PC-9 (cell line): ENCODE data around the gene ATP6V1A. TPM values are rescaled to one million over a fixed set of nuclear protein-coding genes. Genes with fewer than 3 reads are reported as not detected.
A peak's percentile ranks its signal among the peaks of the same experiment; 100 is the strongest.

Experiments used
- BruUV-seq: library from RNA; stranded (reverse); fragments of 400-500 nt; replicated peaks from 2 replicates; lab custom pipeline; 2021; lab: Mats Ljungman, UMichigan
- CTCF ChIA-PET: fragments of 300-600 bp; sonication (Branson Sonifier 250); formaldehyde crosslinking; loops from one replicate; lab custom pipeline; 2022; ENCODE audit warnings: antibody characterized with exemption; lab: Charles Lee
- POLR2A ChIA-PET: fragments of 300-600 bp; sonication (Branson Sonifier 250); formaldehyde crosslinking; loops from one replicate; lab custom pipeline; 2022; ENCODE audit warnings: antibody characterized with exemption; ENCODE audit not compliant: unreplicated experiment; lab: Charles Lee
- DNase-seq, 2 experiments: peaks; one replicate each; pipeline versions ENCODE4 v3.0.0 to v3.0.0-alpha.2; 2015 to 2022; ENCODE audit warnings: mixed read lengths in 1 of 2
- H2AFZ ChIP-seq: fragments of 200-600 bp; sonication (generic); 2 replicates; pipeline ENCODE4 v1.8.1; 2017; ENCODE audit warnings: antibody characterized with exemption
- H3F3A ChIP-seq: fragments of 200-600 bp; sonication (generic); 2 replicates; pipeline ENCODE4 v1.8.1; 2017; ENCODE audit warnings: antibody characterized with exemption, mild to moderate bottlenecking, low read depth; ENCODE audit not compliant: insufficient read depth
- H3K27ac ChIP-seq: fragments of 200-600 bp; sonication (generic); 2 replicates; pipeline ENCODE4 v1.6.1; 2016; ENCODE audit warnings: mixed run types
- H3K27me3 ChIP-seq: fragments of 200-600 bp; sonication (generic); 2 replicates; pipeline ENCODE4 v1.6.1; 2016; ENCODE audit warnings: low read depth, mixed run types; ENCODE audit not compliant: insufficient read depth
- H3K36me3 ChIP-seq: fragments of 200-600 bp; sonication (generic); 2 replicates; pipeline ENCODE4 v1.6.1; 2016; ENCODE audit warnings: low read depth, mixed run types
- H3K4me1 ChIP-seq: fragments of 200-600 bp; sonication (generic); replicated peaks from 2 replicates; pipeline ENCODE4 v1.6.1; 2016; ENCODE audit warnings: mixed run types; ENCODE audit not compliant: insufficient read depth
- H3K4me2 ChIP-seq: fragments of 200-600 bp; sonication (generic); 2 replicates; pipeline ENCODE4 v1.6.1; 2017; ENCODE audit warnings: mixed run types
- H3K4me3 ChIP-seq: fragments of 200-600 bp; sonication (generic); 2 replicates; pipeline ENCODE4 v1.6.1; 2016; ENCODE audit warnings: mixed run types
- H3K79me2 ChIP-seq: fragments of 200-600 bp; sonication (generic); 2 replicates; pipeline ENCODE4 v1.6.1; 2017; ENCODE audit warnings: low read depth, mixed run types
- H3K9me2 ChIP-seq: fragments of 200-600 bp; sonication (generic); 2 replicates; pipeline ENCODE4 v1.8.1; 2017; ENCODE audit warnings: mild to moderate bottlenecking; ENCODE audit not compliant: insufficient read depth
- H3K9me3 ChIP-seq: fragments of 200-600 bp; sonication (generic); 2 replicates; pipeline ENCODE4 v1.8.1; 2016; ENCODE audit warnings: low read depth; ENCODE audit not compliant: insufficient read depth
- H4K20me1 ChIP-seq: fragments of 200-600 bp; sonication (generic); 2 replicates; pipeline ENCODE4 v1.8.1; 2017; ENCODE audit not compliant: insufficient read depth
- EZH2 ChIP-seq: fragments of 200-600 bp; sonication (generic); IDR thresholded peaks from 2 replicates; pipeline ENCODE4 v1.8.0; 2017; ENCODE audit warnings: antibody characterized with exemption, low read depth
- intact Hi-C: fragments of 100-400 bp; cut with micrococcal nuclease; formaldehyde crosslinking; loops from one replicate; pipeline ENCODE4 v1.10.0; 2022; ENCODE audit not compliant: unreplicated experiment
- total RNA-seq: library from RNA; stranded (reverse); gene quantifications from 2 replicates; pipeline ENCODE4 v1.2.3, GENCODE V29; 2021
- TF ChIP-seq, protein P1 (sequence below): fragments of 200-600 bp; sonication (generic); conservative IDR thresholded peaks from 2 replicates; pipeline ENCODE4 v1.6.1; 2017; ENCODE audit warnings: mixed run types, antibody characterized with exemption, mild to moderate bottlenecking, moderate library complexity

Gene ATP6V1A
- total RNA-seq, 1 experiment from 2014 or later = 75.1 TPM

DNA sequence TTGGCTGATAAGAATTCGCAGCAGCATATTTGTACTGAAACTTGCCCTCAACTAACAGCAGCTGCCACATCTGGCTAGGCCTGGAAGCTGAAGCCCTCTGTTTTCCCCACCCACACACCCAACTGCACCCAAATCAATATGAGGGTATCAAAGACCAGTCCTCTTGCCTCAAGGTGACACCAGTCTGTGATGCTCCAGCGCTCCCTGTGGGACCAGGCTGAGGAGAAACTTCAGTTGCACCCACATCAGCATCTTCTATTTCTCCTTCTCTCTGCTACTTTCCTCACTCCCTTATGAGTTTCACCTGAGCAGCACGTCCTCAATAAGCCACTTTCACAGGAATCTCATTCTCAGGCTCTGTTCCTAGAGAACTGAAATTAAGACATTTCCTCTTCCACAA, 73.0 kb downstream of the ATP6V1A start:
- Histone ChIP-seq H4K20me1 (no peaks in the 10 kb centered on the region), H3K9me2 (no peaks in the 10 kb centered on the region), H3K36me3 (no peaks in the 10 kb centered on the region), H3K4me2 (no peak overlapping the region), H2AFZ (no peak overlapping the region), H3K27ac (no peak overlapping the region), H3K4me3 (no peak overlapping the region), H3K4me1 (no peaks in the 10 kb centered on the region; the same call in 1 of the 2 replicates), H3K27me3 (no peaks in the 10 kb centered on the region), H3F3A (0 out of 2 replicates have a peak, but pooled peaks cover 2% of the 10 kb centered on the region), H3K9me3 (no peaks in the 10 kb centered on the region), H3K79me2 (no peaks in the 10 kb centered on the region)
- ChIA-PET POLR2A (no interaction called here), CTCF (interaction anchor here (0.8 kb wide), 1 partner anchor 77 kb away, joined by 12 read pairs; no protein-coding TSS in a partner anchor)
- no peak for TF ChIP-seq EZH2
- TF ChIP-seq, protein P1, sequence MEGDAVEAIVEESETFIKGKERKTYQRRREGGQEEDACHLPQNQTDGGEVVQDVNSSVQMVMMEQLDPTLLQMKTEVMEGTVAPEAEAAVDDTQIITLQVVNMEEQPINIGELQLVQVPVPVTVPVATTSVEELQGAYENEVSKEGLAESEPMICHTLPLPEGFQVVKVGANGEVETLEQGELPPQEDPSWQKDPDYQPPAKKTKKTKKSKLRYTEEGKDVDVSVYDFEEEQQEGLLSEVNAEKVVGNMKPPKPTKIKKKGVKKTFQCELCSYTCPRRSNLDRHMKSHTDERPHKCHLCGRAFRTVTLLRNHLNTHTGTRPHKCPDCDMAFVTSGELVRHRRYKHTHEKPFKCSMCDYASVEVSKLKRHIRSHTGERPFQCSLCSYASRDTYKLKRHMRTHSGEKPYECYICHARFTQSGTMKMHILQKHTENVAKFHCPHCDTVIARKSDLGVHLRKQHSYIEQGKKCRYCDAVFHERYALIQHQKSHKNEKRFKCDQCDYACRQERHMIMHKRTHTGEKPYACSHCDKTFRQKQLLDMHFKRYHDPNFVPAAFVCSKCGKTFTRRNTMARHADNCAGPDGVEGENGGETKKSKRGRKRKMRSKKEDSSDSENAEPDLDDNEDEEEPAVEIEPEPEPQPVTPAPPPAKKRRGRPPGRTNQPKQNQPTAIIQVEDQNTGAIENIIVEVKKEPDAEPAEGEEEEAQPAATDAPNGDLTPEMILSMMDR = no peak
- DNase-seq = no peak
- intact Hi-C loops = no loop called here
- BruUV-seq = no TSS peak

DNA sequence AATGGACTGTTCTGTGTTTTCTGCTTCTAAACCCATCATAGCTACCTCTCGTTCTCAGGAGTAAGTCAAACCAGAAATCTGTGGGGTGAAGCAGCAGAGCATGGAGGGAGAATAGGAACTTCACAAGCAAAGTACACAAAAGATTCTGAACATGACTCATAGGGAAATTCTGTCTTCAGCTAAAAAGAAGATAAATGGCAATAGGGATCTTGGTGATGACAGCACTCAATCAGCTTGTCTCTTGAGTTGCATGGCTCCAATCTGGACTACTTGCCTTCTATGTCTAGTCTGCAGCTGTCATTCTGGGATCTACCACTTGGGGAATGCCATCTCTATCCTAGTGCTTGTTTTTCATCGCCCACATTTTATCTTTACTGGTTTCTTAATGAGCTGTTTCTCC, 78.3 kb downstream of the ATP6V1A start:
- Histone ChIP-seq H2AFZ (no peak overlapping the region), H3K4me2 (no peak overlapping the region), H3K4me3 (no peak overlapping the region), H3K36me3 (no peaks in the 10 kb centered on the region), H3K27ac (no peak overlapping the region), H3K79me2 (no peaks in the 10 kb centered on the region), H3F3A (peaks cover 5% of the 10 kb centered on the region; the same call in 1 of the 2 replicates), H3K9me3 (no peaks in the 10 kb centered on the region), H3K27me3 (no peaks in the 10 kb centered on the region), H4K20me1 (no peaks in the 10 kb centered on the region), H3K4me1 (peaks cover 6% of the 10 kb centered on the region), H3K9me2 (no peaks in the 10 kb centered on the region)
- no peak for TF ChIP-seq EZH2
- TF ChIP-seq, protein P1 = no peak
- ChIA-PET CTCF (interaction anchor here (0.6 to 1.3 kb wide), 3 partner anchors 20 to 481 kb away, joined by 3 to 6 read pairs (median 4); no protein-coding TSS in a partner anchor), POLR2A (interaction anchor here (0.6 kb wide), 1 partner anchor 80 kb away, joined by 5 read pairs; no protein-coding TSS in a partner anchor)
- BruUV-seq = no TSS peak
- intact Hi-C loops = no loop called here
- DNase-seq = peak in 1 of 2 experiments; percentile 43

GRCh38 chr3:113828600-113828999, 81.8 kb downstream of the ATP6V1A start:
- CTCF ChIA-PET = no interaction called here
- Histone ChIP-seq H3K9me3 (no peaks in the 10 kb centered on the region), H3F3A (peaks cover 13% of the 10 kb centered on the region; the same call in 1 of the 2 replicates), H4K20me1 (no peaks in the 10 kb centered on the region), H3K79me2 (no peaks in the 10 kb centered on the region), H3K4me3 (no peak overlapping the region), H3K4me1 (peaks cover 19% of the 10 kb centered on the region), H3K36me3 (no peaks in the 10 kb centered on the region), H3K27ac (no peak overlapping the region), H2AFZ (no peak overlapping the region), H3K27me3 (no peaks in the 10 kb centered on the region), H3K9me2 (no peaks in the 10 kb centered on the region), H3K4me2 (no peak overlapping the region)
- no peak for TF ChIP-seq EZH2
- TF ChIP-seq, protein P1 = no peak
- BruUV-seq = no TSS peak
- intact Hi-C loops = no loop called here
- POLR2A ChIA-PET = no interaction called here
- DNase-seq = no peak
